T-cell (primary cell): ENCODE results near the gene PYGM. TPM values are rescaled to one million over a fixed set of nuclear protein-coding genes. Genes with fewer than 3 reads are reported as not detected.
A peak's percentile ranks its signal among the peaks of the same experiment; 100 is the strongest.

Source experiments
- ATAC-seq, 4 experiments: fragments of 200-7000 bp in 3 of 4; fragments of 150-1000 bp in 1 of 4; cut with Tn5 transposase; replicated peaks in 1 of 4; 1 replicate in 3 of 4; 2 replicates in 1 of 4; pipeline ENCODE4 v1.10.0; 2021; ENCODE audit warnings: moderate library complexity in 3 of 4, mild to moderate bottlenecking in 2 of 4, moderate number of reproducible peaks in 1 of 4
- CTCF ChIA-PET, 2 donors: fragments of 300-600 bp; sonication (Branson Sonifier 250); formaldehyde crosslinking; loops; one replicate each; lab custom pipeline; 2022; ENCODE audit warnings: antibody characterized with exemption in 2 of 2; lab: Charles Lee
- POLR2A ChIA-PET, 2 donors: fragments of 300-600 bp; sonication (Branson Sonifier 250); formaldehyde crosslinking; loops; one replicate each; lab custom pipeline; 2022; ENCODE audit warnings: antibody characterized with exemption in 2 of 2; lab: Charles Lee
- DNase-seq, 35 experiments: peaks; one replicate each; pipeline versions ENCODE4 v3.0.0 to v3.0.0-alpha.2; 2013 to 2023
- H3K27ac ChIP-seq: one replicate; pipeline ENCODE4 v1.5.1; 2013; ENCODE audit warnings: low read length
- H3K27me3 ChIP-seq, 2 experiments: replicated peaks in 1 of 2; 1 replicate in 1 of 2; 2 replicates in 1 of 2; pipeline versions ENCODE4 v1.6.1 to v1.7.0; 2013; ENCODE audit warnings: low read length in 1 of 2, mixed read lengths in 1 of 2; ENCODE audit not compliant: control insufficient read depth in 2 of 2, insufficient read depth in 2 of 2; ENCODE audit errors: extremely low read depth in 1 of 2
- H3K36me3 ChIP-seq, 2 donors: 1 replicate in 1 of 2; 2 replicates in 1 of 2; pipeline versions ENCODE4 v1.6.1 to v1.7.0; 2013; ENCODE audit warnings: low read length in 1 of 2; ENCODE audit not compliant: control insufficient read depth in 2 of 2, insufficient read depth in 1 of 2; ENCODE audit errors: extremely low read depth in 1 of 2
- H3K4me1 ChIP-seq, 2 experiments: 1 replicate in 1 of 2; 2 replicates in 1 of 2; pipeline versions ENCODE4 v1.6.1 to v1.7.0; 2013; ENCODE audit warnings: low read length in 2 of 2, mixed read lengths in 1 of 2; ENCODE audit not compliant: insufficient read depth in 2 of 2, control insufficient read depth in 1 of 2; ENCODE audit errors: extremely low read depth in 1 of 2
- H3K4me3 ChIP-seq, 2 donors: 1 replicate in 1 of 2; 2 replicates in 1 of 2; pipeline versions ENCODE4 v1.5.1 to v1.7.0; 2013; ENCODE audit warnings: mild to moderate bottlenecking in 2 of 2, low read length in 1 of 2, moderate library complexity in 1 of 2; ENCODE audit not compliant: control insufficient read depth in 1 of 2; ENCODE audit errors: extremely low read depth in 1 of 2
- H3K9me3 ChIP-seq: 2 replicates; pipeline ENCODE4 v1.7.0; 2013
- H3K27ac Mint-ChIP-seq, 2 donors: one replicate each; pipeline ENCODE4 v1.8.0; 2020 to 2021; ENCODE audit warnings: mild to moderate bottlenecking in 2 of 2, mixed read lengths in 2 of 2
- H3K27me3 Mint-ChIP-seq, 2 donors: one replicate each; pipeline ENCODE4 v1.8.0; 2021 to 2022; ENCODE audit warnings: mixed read lengths in 2 of 2
- H3K36me3 Mint-ChIP-seq: one replicate; pipeline ENCODE4 v1.8.0; 2021; ENCODE audit warnings: mixed read lengths
- H3K4me1 Mint-ChIP-seq, 3 donors: one replicate each; pipeline ENCODE4 v1.8.0; 2020 to 2022; ENCODE audit warnings: mixed read lengths in 3 of 3, mild to moderate bottlenecking in 1 of 3
- H3K4me3 Mint-ChIP-seq, 3 donors: one replicate each; pipeline ENCODE4 v1.8.0; 2020 to 2022; ENCODE audit warnings: mild to moderate bottlenecking in 3 of 3, mixed read lengths in 3 of 3, moderate library complexity in 3 of 3
- H3K9me3 Mint-ChIP-seq, 3 donors: one replicate each; pipeline ENCODE4 v1.8.0; 2020 to 2022; ENCODE audit warnings: mixed read lengths in 3 of 3
- WGBS: methylation state at CpG from one replicate; pipeline ENCODE4 v1.1.5; 2013; ENCODE audit warnings: missing lambda C conversion rate; ENCODE audit not compliant: insufficient coverage; 5-methylcytosine and 5-hydroxymethylcytosine counted together
- total RNA-seq, 35 experiments: library from RNA in 6 of 35; stranded (reverse) in 6 of 35; fragments of 120-200 nt in 1 of 35; gene quantifications; one replicate each; pipeline versions ENCODE4 v1.2.1 to v1.2.4 and lab custom pipeline; 2013 to 2026

PYGM gene
- total RNA-seq, 5 donors from 2014 or later (not counting 1 experiment from before 2014, with no cell fraction given) = 7.4 to 34.7 (median 8.5) TPM

DNA sequence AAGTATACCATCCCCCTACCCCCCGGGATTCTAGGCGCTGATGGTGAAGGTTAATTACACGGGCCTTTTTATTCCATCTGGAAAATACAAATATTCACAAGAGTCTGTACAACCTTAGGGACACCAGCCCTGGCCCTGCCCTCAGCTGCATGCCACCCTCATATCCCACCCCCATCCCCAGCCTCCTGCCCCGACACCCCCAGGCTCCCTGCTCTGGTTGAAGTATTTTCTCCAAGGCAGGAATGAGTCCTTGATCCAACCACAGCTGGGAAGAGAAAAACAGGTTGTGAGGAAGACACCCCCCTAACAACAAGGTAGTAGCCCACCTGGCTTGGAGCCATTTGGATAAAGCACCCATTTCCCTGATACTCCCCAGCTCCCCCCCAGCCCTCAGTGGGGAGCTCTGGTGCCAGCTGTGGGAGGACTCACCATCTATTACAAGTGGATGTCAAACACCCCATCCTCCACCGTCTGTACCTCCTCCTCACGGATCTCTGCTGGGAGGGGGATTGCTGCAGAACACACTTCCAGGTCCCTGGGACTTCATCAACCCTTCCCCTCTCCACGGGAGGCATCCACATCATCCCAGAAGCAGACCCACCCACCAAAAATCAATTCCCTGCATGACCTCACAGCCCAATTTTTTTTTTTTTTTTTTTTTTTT is 32.8 kb downstream of the PYGM start:
- peaks cover 0 to 7% of the 10 kb centered on the region in 2 experiments for H3K27me3 ChIP-seq
- peaks cover 18 to 45% of the 10 kb centered on the region in 2 donors for H3K36me3 ChIP-seq
- H3K4me1 ChIP-seq = peaks cover 2 to 24% of the 10 kb centered on the region in 2 experiments
- WGBS = 89% methylated on average over 2 of the region's 7 CpGs
- no peak for ATAC-seq
- no peak overlapping the region for H3K27ac ChIP-seq
- no peak overlapping the region for H3K4me3 ChIP-seq
- H3K27me3 Mint-ChIP-seq = peaks cover 5 to 6% of the 10 kb centered on the region in 2 donors
- peaks cover 31% of the 10 kb centered on the region for H3K36me3 Mint-ChIP-seq
- ChIA-PET CTCF (interaction anchor here in 1 of 2 donors (0.7 kb wide), 1 partner anchor 9 kb away, joined by 11 read pairs; no protein-coding TSS in a partner anchor), POLR2A (no interaction called here)
- no peak overlapping the region for H3K4me3 Mint-ChIP-seq
- no peak for DNase-seq
- peaks cover 16 to 32% (median 21%) of the 10 kb centered on the region in 3 donors for H3K4me1 Mint-ChIP-seq
- H3K9me3 ChIP-seq = no peaks in the 10 kb centered on the region
- peak overlapping the region in 1 of 2 donors; percentile 16 for H3K27ac Mint-ChIP-seq
- H3K9me3 Mint-ChIP-seq = no peaks in the 10 kb centered on the region

DNA sequence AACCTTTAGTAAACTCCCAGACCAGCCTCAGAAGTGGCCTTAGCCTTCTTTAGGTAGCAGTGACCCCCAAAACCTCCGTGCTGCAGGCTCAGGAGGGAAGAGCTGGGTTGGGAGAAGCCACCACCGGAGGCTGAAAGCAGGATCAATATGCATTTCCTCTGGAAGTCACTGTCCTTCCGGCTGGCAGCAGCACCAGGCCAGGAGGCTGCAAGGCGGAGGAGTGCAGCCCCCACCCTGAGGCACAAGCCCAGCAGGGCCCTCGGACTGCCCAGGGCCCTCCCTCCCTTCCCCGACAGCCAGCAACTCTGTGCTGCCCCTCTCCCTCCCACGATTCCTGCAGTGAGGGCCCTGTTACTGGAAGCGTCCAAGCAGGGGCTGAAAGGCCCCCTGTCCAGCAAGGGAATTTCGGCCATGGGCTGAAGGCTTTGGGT is 33.5 kb downstream of the PYGM start:
- Histone ChIP-seq H3K9me3 (no peaks in the 10 kb centered on the region), H3K36me3 (peaks cover 18 to 39% of the 10 kb centered on the region in 2 donors), H3K4me3 (no peak overlapping the region), H3K27me3 (peaks cover 0 to 15% of the 10 kb centered on the region in 2 experiments), H3K4me1 (peaks cover 2 to 24% of the 10 kb centered on the region in 2 experiments), H3K27ac (no peak overlapping the region)
- ATAC-seq = no peak
- no peaks in the 10 kb centered on the region for H3K9me3 Mint-ChIP-seq
- no peak overlapping the region for H3K4me3 Mint-ChIP-seq
- ChIA-PET CTCF (interaction anchor here in 1 of 2 donors (0.7 kb wide), 1 partner anchor 90 kb away, joined by 3 read pairs; no protein-coding TSS in a partner anchor), POLR2A (no interaction called here)
- H3K27ac Mint-ChIP-seq = no peak overlapping the region
- DNase-seq = no peak
- 75% methylated on average over 7 of the region's 9 CpGs for WGBS
- peaks cover 23% of the 10 kb centered on the region for H3K36me3 Mint-ChIP-seq
- peaks cover 6 to 11% of the 10 kb centered on the region in 2 donors for H3K27me3 Mint-ChIP-seq
- H3K4me1 Mint-ChIP-seq = peaks cover 16 to 32% (median 18%) of the 10 kb centered on the region in 3 donors

DNA sequence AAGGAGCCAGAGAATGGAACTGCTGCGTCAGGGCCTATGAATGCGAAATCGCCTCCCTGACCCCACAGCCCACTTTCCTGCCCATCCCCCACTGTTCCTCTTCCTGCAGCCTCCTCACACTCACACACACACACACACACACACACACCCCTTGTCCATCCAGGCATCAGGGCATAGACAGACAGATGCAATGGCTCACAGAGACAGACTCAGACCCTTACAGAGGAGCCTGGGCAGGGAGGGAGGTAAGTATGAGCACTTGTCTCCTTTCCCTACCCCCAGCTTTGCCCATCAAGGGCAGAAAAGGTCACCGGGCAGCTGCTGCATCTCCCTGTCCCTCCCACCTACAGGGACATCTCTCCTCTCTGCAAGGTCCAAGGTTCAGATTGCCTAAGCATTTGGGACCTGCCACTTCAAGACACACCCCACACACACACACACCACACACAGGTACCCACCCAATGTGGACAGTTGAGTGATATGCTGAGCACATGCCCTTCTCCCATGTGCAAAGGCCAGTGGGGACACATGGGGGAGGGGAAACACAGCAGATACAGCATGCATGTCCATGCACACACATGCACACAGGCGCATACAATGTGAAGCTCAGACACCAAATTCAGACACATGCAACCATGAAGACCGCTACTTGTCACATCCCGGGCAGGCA is 34.8 kb downstream of the PYGM start:
- Mint-ChIP-seq H3K9me3 (no peaks in the 10 kb centered on the region), H3K36me3 (peaks cover 20% of the 10 kb centered on the region), H3K27ac (peak overlapping the region in 1 of 2 donors; percentile 45), H3K27me3 (peaks cover 14 to 24% of the 10 kb centered on the region in 2 donors), H3K4me1 (peaks cover 16 to 28% (median 18%) of the 10 kb centered on the region in 3 donors), H3K4me3 (peak overlapping the region in 1 of 3 donors; percentile 10)
- H3K4me1 ChIP-seq = peaks cover 2 to 24% of the 10 kb centered on the region in 2 experiments
- 81% methylated on average over 4 of the region's 7 CpGs for WGBS
- H3K4me3 ChIP-seq = no peak overlapping the region
- POLR2A ChIA-PET = no interaction called here
- H3K27ac ChIP-seq = no peak overlapping the region
- ATAC-seq (no peak), DNase-seq (no peak)
- peaks cover 12 to 29% of the 10 kb centered on the region in 2 donors for H3K36me3 ChIP-seq
- H3K9me3 ChIP-seq = no peaks in the 10 kb centered on the region
- CTCF ChIA-PET = no interaction called here
- peaks cover 0 to 25% of the 10 kb centered on the region in 2 experiments for H3K27me3 ChIP-seq

GRCh38 chr11:64723907-64724862 is 35.6 kb downstream of the PYGM start:
- Mint-ChIP-seq H3K36me3 (peaks cover 17% of the 10 kb centered on the region), H3K4me3 (peak overlapping the region; percentile 22 to 71 (median 56)), H3K27ac (peak overlapping the region in 1 of 2 donors; percentile 30), H3K27me3 (peaks cover 18 to 32% of the 10 kb centered on the region in 2 donors), H3K9me3 (no peaks in the 10 kb centered on the region), H3K4me1 (peaks cover 16 to 26% (median 16%) of the 10 kb centered on the region in 3 donors)
- H3K27ac ChIP-seq = no peak overlapping the region
- H3K36me3 ChIP-seq = peaks cover 12 to 22% of the 10 kb centered on the region in 2 donors
- peaks cover 0 to 30% of the 10 kb centered on the region in 2 experiments for H3K27me3 ChIP-seq
- no peak for DNase-seq
- CTCF ChIA-PET = no interaction called here
- H3K4me3 ChIP-seq = no peak overlapping the region
- H3K4me1 ChIP-seq = peaks cover 2 to 24% of the 10 kb centered on the region in 2 experiments
- H3K9me3 ChIP-seq = no peaks in the 10 kb centered on the region
- POLR2A ChIA-PET = no interaction called here
- WGBS = 85% methylated on average over 2 of the region's 9 CpGs
- ATAC-seq = no peak

- H3K4me1 Mint-ChIP-seq = peaks cover 16 to 22% (median 16%) of the 10 kb centered on the region in 3 donors
- H3K27ac ChIP-seq = peak within 1 kb of the TSS; percentile 58
- peaks cover 0 to 34% of the 10 kb centered on the region in 2 experiments for H3K27me3 ChIP-seq
- peak within 1 kb of the TSS; percentile 51 to 72 for H3K4me3 ChIP-seq
- H3K9me3 Mint-ChIP-seq = no peaks in the 10 kb centered on the region
- H3K36me3 ChIP-seq = peaks cover 9 to 15% of the 10 kb centered on the region in 2 donors
- DNase-seq (peak; percentile 64 to 92 (median 77)), ATAC-seq (peak; percentile 94 to 95 (median 94))
- peaks cover 2 to 24% of the 10 kb centered on the region in 2 experiments for H3K4me1 ChIP-seq
- peaks cover 12% of the 10 kb centered on the region for H3K36me3 Mint-ChIP-seq
- H3K27ac Mint-ChIP-seq = peak within 1 kb of the TSS; percentile 30 to 46
- CTCF ChIA-PET = interaction anchor here in 1 of 2 donors (0.6 kb wide), 2 partner anchors 13 to 888 kb away, joined by 3 to 5 read pairs; no protein-coding TSS in a partner anchor
- peak within 1 kb of the TSS; percentile 52 to 71 (median 56) for H3K4me3 Mint-ChIP-seq
- POLR2A ChIA-PET = interaction anchor here in 1 of 2 donors (0.6 kb wide), 1 partner anchor 23 kb away, joined by 7 read pairs; no protein-coding TSS in a partner anchor
- no peaks in the 10 kb centered on the region for H3K9me3 ChIP-seq
- WGBS = 2% methylated on average over 61 of the region's 66 CpGs
- peaks cover 20 to 38% of the 10 kb centered on the region in 2 donors for H3K27me3 Mint-ChIP-seq
These were observed 36.5 kb downstream of the PYGM start, which contains the start of gene NRXN2 for GRCh38 chr11:64723117-64723906. Gene NRXN2, minus strand, starts transcription at chr11:64723197. Its CDS starts 9,498 bp downstream, at chr11:64713699.
